HUES6 (cell line): ENCODE results near the gene GAS6.

Source experiments
- H3K27ac ChIP-seq: 2 replicates; pipeline ENCODE4 v1.7.0; 2013; ENCODE audit warnings: low read depth, mild to moderate bottlenecking, low read length, inconsistent platforms
- H3K27me3 ChIP-seq: 2 replicates; pipeline ENCODE4 v1.6.1; 2013; ENCODE audit warnings: low read length; ENCODE audit not compliant: control insufficient read depth, insufficient read depth
- H3K36me3 ChIP-seq: 2 replicates; pipeline ENCODE4 v1.6.1; 2013; ENCODE audit warnings: low read length; ENCODE audit not compliant: control insufficient read depth, insufficient read depth
- H3K4me1 ChIP-seq: 2 replicates; pipeline ENCODE4 v1.6.1; 2013; ENCODE audit warnings: low read length; ENCODE audit not compliant: control insufficient read depth, insufficient read depth
- H3K4me3 ChIP-seq: 2 replicates; pipeline ENCODE4 v1.5.1; 2013; ENCODE audit warnings: low read depth, low read length
- H3K9ac ChIP-seq: one replicate; pipeline ENCODE4 v1.6.1; 2013; ENCODE audit warnings: mild to moderate bottlenecking, low read length
- H3K9me3 ChIP-seq: 2 replicates; pipeline ENCODE4 v1.6.1; 2013; ENCODE audit warnings: low read depth, low read length; ENCODE audit not compliant: control insufficient read depth, insufficient read depth

GAS6 gene

GRCh38 chr13:113887700-113888201 is 23.9 kb upstream of the GAS6 start:
- Histone ChIP-seq H3K36me3 (no peaks in the 10 kb centered on the region), H3K4me1 (no peaks in the 10 kb centered on the region; the same call in 1 of the 2 replicates), H3K27me3 (no peaks in the 10 kb centered on the region), H3K4me3 (no peak overlapping the region), H3K9me3 (peaks cover 9% of the 10 kb centered on the region; the same call in 1 of the 2 replicates), H3K27ac (no peak overlapping the region), H3K9ac (no peak overlapping the region)

GRCh38 chr13:113886561-113887112 is 22.8 kb upstream of the GAS6 start:
- no peaks in the 10 kb centered on the region for H3K27me3 ChIP-seq

GRCh38 chr13:113884821-113885220 is 20.9 kb upstream of the GAS6 start:
- no peaks in the 10 kb centered on the region for H3K27me3 ChIP-seq
- H3K9me3 ChIP-seq: no peaks in the 10 kb centered on the region
- H3K9ac ChIP-seq: no peak overlapping the region
- H3K36me3 ChIP-seq: no peaks in the 10 kb centered on the region
- H3K4me1 ChIP-seq: no peaks in the 10 kb centered on the region
- H3K27ac ChIP-seq: no peak overlapping the region
- no peak overlapping the region for H3K4me3 ChIP-seq

More at GRCh38 chr13:113886561-113887112, 22.8 kb upstream of the GAS6 start:
- no peak overlapping the region for H3K4me3 ChIP-seq
- no peak overlapping the region for H3K27ac ChIP-seq
- no peak overlapping the region for H3K9ac ChIP-seq
- no peaks in the 10 kb centered on the region for H3K36me3 ChIP-seq
- H3K9me3 ChIP-seq: 0 out of 2 replicates have a peak, but pooled peaks cover 2% of the 10 kb centered on the region
- H3K4me1 ChIP-seq: no peaks in the 10 kb centered on the region; the same call in 1 of the 2 replicates

GRCh38 chr13:113883921-113884804 is 20.3 kb upstream of the GAS6 start:
- Histone ChIP-seq H3K36me3 (no peaks in the 10 kb centered on the region), H3K27ac (no peak overlapping the region), H3K9ac (no peak overlapping the region), H3K4me3 (no peak overlapping the region), H3K9me3 (no peaks in the 10 kb centered on the region), H3K4me1 (no peaks in the 10 kb centered on the region), H3K27me3 (no peaks in the 10 kb centered on the region)

GRCh38 chr13:113883314-113883811 is 19.5 kb upstream of the GAS6 start:
- H3K9me3 ChIP-seq: no peaks in the 10 kb centered on the region
- H3K27me3 ChIP-seq: no peaks in the 10 kb centered on the region
- no peak overlapping the region for H3K4me3 ChIP-seq
- no peak overlapping the region for H3K9ac ChIP-seq
- H3K4me1 ChIP-seq: no peaks in the 10 kb centered on the region
- H3K36me3 ChIP-seq: no peaks in the 10 kb centered on the region
- H3K27ac ChIP-seq: no peak overlapping the region

- H3K27ac ChIP-seq: no peak overlapping the region
- no peaks in the 10 kb centered on the region for H3K27me3 ChIP-seq
- no peaks in the 10 kb centered on the region for H3K9me3 ChIP-seq
- no peak overlapping the region for H3K4me3 ChIP-seq
- H3K9ac ChIP-seq: no peak overlapping the region
- H3K36me3 ChIP-seq: no peaks in the 10 kb centered on the region
- H3K4me1 ChIP-seq: no peaks in the 10 kb centered on the region
Measured at GRCh38 chr13:113882716-113883115, 18.8 kb upstream of the GAS6 start.

- H3K27me3 ChIP-seq: no peaks in the 10 kb centered on the region
- no peak overlapping the region for H3K4me3 ChIP-seq
- H3K9me3 ChIP-seq: no peaks in the 10 kb centered on the region
- no peaks in the 10 kb centered on the region for H3K36me3 ChIP-seq
- no peak overlapping the region for H3K9ac ChIP-seq
- H3K4me1 ChIP-seq: no peaks in the 10 kb centered on the region
- H3K27ac ChIP-seq: no peak overlapping the region
Measured at GRCh38 chr13:113882267-113882630, 18.4 kb upstream of the GAS6 start.

- Histone ChIP-seq H3K27me3 (no peaks in the 10 kb centered on the region), H3K4me1 (no peaks in the 10 kb centered on the region), H3K27ac (no peak overlapping the region), H3K4me3 (no peak overlapping the region), H3K9ac (no peak overlapping the region), H3K36me3 (no peaks in the 10 kb centered on the region), H3K9me3 (no peaks in the 10 kb centered on the region)
Measured at GRCh38 chr13:113881614-113882266, 17.9 kb upstream of the GAS6 start.

GRCh38 chr13:113880651-113881611 is 17.1 kb upstream of the GAS6 start:
- Histone ChIP-seq H3K36me3 (no peaks in the 10 kb centered on the region), H3K4me3 (no peak overlapping the region), H3K4me1 (no peaks in the 10 kb centered on the region), H3K9me3 (no peaks in the 10 kb centered on the region), H3K9ac (no peak overlapping the region), H3K27ac (no peak overlapping the region), H3K27me3 (no peaks in the 10 kb centered on the region)
